Right atrium auricular region (tissue), 2 donors: ENCODE measurements around the gene ITSN1. TPM values are rescaled to one million over a fixed set of nuclear protein-coding genes. Genes with fewer than 3 reads are reported as not detected.

Experiments used
- DNase-seq: peaks from one replicate; pipeline ENCODE4 v3.0.0-alpha.2; 2019; ENCODE audit warnings: low spot score
- H3K27ac ChIP-seq, 2 donors: fragments of 200-600 bp; sonication (generic); 1 replicate in 1 of 2; 2 replicates in 1 of 2; pipeline ENCODE4 v1.5.1; 2016 to 2019
- H3K27me3 ChIP-seq, 2 donors: fragments of 200-600 bp; sonication (generic); one replicate each; pipeline versions ENCODE4 v1.5.1 to v1.6.0; 2017 to 2019
- H3K36me3 ChIP-seq: fragments of 200-600 bp; sonication (generic); one replicate; pipeline ENCODE4 v1.5.1; 2016
- H3K4me1 ChIP-seq, 2 donors: fragments of 200-600 bp; sonication (generic); one replicate each; pipeline versions ENCODE4 v1.5.1 to v1.6.0; 2017 to 2019
- H3K4me3 ChIP-seq, 2 donors: fragments of 200-600 bp; sonication (generic); 1 replicate in 1 of 2; 2 replicates in 1 of 2; pipeline ENCODE4 v1.5.1; 2017 to 2019; ENCODE audit warnings: mild to moderate bottlenecking in 1 of 2, moderate library complexity in 1 of 2
- H3K9me3 ChIP-seq, 2 donors: fragments of 200-600 bp; sonication (generic); one replicate each; pipeline ENCODE4 v1.5.1; 2019
- total RNA-seq, 2 donors: library from RNA; depleted of rRNA; stranded (reverse); fragments of >200 nt; gene quantifications; one replicate each; pipeline ENCODE4 v1.1.0, GENCODE V29; 2016
- TF ChIP-seq, protein P1 (sequence below), 2 donors: fragments of 200-600 bp; sonication (generic); IDR thresholded peaks; one replicate each; pipeline ENCODE4 v1.5.1; 2019; ENCODE audit warnings: antibody characterized with exemption in 2 of 2

The ITSN1 gene
- total RNA-seq, 2 donors from 2014 or later: 49.9 to 54.9 TPM

DNA sequence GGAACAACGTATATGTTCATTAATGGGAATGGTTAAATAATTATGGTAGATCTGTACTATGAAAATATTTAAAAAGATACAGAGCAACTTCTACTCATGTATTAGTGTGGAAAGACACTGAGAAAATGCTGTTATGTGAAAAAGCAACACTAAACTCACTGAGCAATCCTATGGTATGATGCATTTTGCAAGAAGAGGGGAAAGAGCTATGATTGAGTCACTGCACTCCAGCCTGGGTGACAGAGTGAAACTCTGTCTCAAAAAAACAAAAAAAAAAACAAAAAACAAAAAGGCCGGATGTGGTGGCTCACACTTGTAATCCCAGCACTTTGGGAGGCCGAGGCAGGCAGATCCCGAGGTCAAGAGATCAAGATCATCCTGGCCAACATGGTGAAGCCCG is 228.9 kb downstream of the ITSN1 start:
- TF ChIP-seq, protein P1, sequence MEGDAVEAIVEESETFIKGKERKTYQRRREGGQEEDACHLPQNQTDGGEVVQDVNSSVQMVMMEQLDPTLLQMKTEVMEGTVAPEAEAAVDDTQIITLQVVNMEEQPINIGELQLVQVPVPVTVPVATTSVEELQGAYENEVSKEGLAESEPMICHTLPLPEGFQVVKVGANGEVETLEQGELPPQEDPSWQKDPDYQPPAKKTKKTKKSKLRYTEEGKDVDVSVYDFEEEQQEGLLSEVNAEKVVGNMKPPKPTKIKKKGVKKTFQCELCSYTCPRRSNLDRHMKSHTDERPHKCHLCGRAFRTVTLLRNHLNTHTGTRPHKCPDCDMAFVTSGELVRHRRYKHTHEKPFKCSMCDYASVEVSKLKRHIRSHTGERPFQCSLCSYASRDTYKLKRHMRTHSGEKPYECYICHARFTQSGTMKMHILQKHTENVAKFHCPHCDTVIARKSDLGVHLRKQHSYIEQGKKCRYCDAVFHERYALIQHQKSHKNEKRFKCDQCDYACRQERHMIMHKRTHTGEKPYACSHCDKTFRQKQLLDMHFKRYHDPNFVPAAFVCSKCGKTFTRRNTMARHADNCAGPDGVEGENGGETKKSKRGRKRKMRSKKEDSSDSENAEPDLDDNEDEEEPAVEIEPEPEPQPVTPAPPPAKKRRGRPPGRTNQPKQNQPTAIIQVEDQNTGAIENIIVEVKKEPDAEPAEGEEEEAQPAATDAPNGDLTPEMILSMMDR (IDR thresholded peaks at IDR 0.05): no peak
- no peaks in the 10 kb centered on the region for H3K36me3 ChIP-seq
- H3K27ac ChIP-seq: no peak overlapping the region
- DNase-seq: no peak
- no peaks in the 10 kb centered on the region for H3K4me1 ChIP-seq
- H3K27me3 ChIP-seq: no peaks in the 10 kb centered on the region
- no peaks in the 10 kb centered on the region for H3K9me3 ChIP-seq
- H3K4me3 ChIP-seq: no peak overlapping the region

DNA sequence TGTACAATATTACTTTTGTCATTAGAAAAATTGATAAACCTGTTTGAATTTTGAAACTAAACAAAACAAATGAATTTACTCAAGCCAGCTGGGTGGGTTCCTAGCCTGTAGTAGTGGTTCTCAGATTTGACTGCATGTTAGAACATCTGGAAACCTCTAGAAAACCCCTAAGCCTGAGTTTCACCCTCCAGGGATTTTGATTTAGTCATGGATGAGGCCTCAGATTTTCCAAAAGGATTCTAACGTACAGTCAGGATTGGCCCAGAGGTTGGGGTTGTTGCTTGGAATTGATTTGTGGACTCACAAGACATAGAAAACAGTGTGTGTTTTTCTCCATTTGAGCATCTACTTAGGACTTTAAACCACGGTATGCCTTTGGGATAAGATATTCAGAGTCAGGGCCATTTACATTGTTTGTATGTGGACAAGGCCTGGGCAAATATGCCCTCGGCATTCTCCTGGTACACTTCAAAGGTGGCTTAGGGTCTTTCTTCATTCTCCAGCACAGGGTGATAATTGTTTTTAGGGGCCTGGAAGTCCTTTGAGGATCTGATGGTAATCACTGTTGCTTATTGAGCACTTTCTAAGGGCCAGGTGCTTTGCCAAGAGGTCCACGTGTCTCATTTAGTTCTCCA is 230.7 kb downstream of the ITSN1 start:
- no peak overlapping the region for H3K4me3 ChIP-seq
- H3K27ac ChIP-seq: no peak overlapping the region
- TF ChIP-seq, protein P1 (IDR thresholded peaks at IDR 0.05): no peak
- H3K36me3 ChIP-seq: no peaks in the 10 kb centered on the region
- H3K9me3 ChIP-seq: no peaks in the 10 kb centered on the region
- no peaks in the 10 kb centered on the region for H3K4me1 ChIP-seq
- no peak for DNase-seq
- no peaks in the 10 kb centered on the region for H3K27me3 ChIP-seq

DNA sequence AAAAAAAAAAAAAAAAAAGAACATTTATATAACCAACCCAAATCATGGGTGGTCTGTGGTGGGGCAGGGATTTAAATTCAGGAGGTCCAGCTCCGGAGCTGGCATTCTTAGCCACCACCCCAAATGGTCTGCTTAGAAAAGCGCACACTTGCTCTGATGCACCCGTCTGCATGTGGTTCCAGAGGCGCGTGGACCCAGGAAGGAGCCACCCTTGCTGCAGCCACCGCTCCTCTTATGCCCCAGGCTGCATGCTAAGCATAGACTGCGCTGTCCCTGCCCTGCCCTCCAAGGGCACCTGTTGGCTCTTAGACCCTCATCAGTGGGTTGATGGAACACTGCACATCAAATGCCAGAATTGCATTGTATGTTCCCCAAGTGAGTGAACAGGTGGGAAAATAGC is 231.9 kb downstream of the ITSN1 start:
- H3K9me3 ChIP-seq: no peaks in the 10 kb centered on the region
- H3K4me1 ChIP-seq: no peaks in the 10 kb centered on the region
- DNase-seq: no peak
- TF ChIP-seq, protein P1 (IDR thresholded peaks at IDR 0.05): no peak
- no peak overlapping the region for H3K4me3 ChIP-seq
- H3K36me3 ChIP-seq: no peaks in the 10 kb centered on the region
- H3K27ac ChIP-seq: no peak overlapping the region
- no peaks in the 10 kb centered on the region for H3K27me3 ChIP-seq

DNA sequence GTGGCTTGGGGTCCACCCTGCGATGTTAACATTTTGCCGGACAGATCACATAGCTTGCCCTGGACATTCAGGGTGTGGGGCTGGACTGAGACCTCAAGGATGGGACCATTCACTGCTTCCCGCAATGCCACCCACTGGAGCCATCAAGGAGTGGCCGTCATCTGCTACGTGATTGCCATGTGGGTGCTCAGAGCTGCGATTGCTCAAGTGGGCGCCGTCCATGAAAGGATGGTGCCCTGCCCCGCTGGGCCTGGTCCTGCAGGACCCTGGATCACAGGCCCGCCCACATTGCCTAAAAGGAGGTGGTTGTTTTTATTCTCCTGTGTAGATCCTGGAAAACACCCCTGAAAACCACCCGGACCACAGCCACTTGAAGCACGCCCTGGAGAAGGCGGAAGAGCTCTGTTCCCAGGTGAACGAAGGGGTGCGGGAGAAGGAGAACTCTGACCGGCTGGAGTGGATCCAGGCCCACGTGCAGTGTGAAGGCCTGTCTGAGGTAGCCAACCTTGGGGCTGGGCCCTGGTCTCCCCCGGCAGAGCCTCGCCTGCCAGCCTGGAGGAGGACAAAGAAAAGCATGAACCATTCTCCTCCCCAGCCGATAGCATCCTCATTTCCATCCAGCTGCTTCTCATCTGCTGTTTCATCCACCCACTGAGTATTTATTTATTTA is 232.9 kb downstream of the ITSN1 start:
- Histone ChIP-seq H3K9me3 (no peaks in the 10 kb centered on the region), H3K4me3 (no peak overlapping the region), H3K27ac (no peak overlapping the region), H3K36me3 (no peaks in the 10 kb centered on the region), H3K4me1 (no peaks in the 10 kb centered on the region), H3K27me3 (no peaks in the 10 kb centered on the region)
- no peak for DNase-seq
- TF ChIP-seq, protein P1 (IDR thresholded peaks at IDR 0.05): no peak

DNA sequence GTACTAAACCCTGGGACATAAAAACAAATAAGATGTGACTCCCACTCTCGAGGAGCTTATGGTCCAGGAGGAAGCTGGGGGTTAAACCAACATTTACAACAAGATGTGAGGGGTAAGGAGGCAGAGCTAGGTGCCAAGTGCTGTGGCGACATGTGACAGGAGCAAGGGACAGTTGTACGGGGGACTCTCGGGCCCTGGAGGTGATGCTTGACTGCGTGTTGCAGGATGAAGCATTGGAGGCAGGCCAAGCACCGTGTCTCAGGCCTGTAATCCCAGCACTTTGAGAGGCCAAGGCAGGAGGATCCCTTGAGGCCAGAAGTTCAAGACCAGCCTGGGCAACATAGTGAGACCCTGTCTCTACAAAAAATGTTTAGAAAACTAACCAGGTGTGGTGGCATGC is 236.5 kb downstream of the ITSN1 start:
- Histone ChIP-seq H3K27ac (no peak overlapping the region), H3K36me3 (no peaks in the 10 kb centered on the region), H3K27me3 (no peaks in the 10 kb centered on the region), H3K4me1 (no peaks in the 10 kb centered on the region), H3K4me3 (no peak overlapping the region), H3K9me3 (no peaks in the 10 kb centered on the region)
- TF ChIP-seq, protein P1 (IDR thresholded peaks at IDR 0.05): no peak
- DNase-seq: no peak
